Lung (tissue), 12 donors: Measurements from ENCODE around the gene DDR1. TPM values are rescaled to one million over a fixed set of nuclear protein-coding genes. Genes with fewer than 3 reads are reported as not detected.

Experiments used
- ATAC-seq: fragments of 200-7000 bp; cut with Tn5 transposase; one replicate; pipeline ENCODE4 v1.9.1; 2020; ENCODE audit warnings: moderate number of reproducible peaks; ENCODE audit not compliant: insufficient read depth, low FRiP score
- DNase-seq, 3 donors: peaks; one replicate each; pipeline ENCODE4 v3.0.0-alpha.2; 2013 to 2017
- H3K27ac ChIP-seq, 2 donors: one replicate each; pipeline ENCODE4 v1.5.1; 2013; ENCODE audit warnings: mild to moderate bottlenecking in 2 of 2, moderate library complexity in 2 of 2, control low read depth in 1 of 2, inconsistent platforms in 1 of 2, low read depth in 1 of 2, low read length in 1 of 2
- H3K27me3 ChIP-seq, 3 donors: one replicate each; pipeline ENCODE4 v1.5.1; 2013; ENCODE audit warnings: low read length in 2 of 3; ENCODE audit not compliant: control insufficient read depth in 3 of 3, insufficient read depth in 3 of 3
- H3K36me3 ChIP-seq, 4 donors: one replicate each; pipeline ENCODE4 v1.5.1; 2013; ENCODE audit warnings: low read length in 4 of 4, mild to moderate bottlenecking in 1 of 4, moderate library complexity in 1 of 4; ENCODE audit not compliant: control insufficient read depth in 4 of 4, insufficient read depth in 4 of 4
- H3K4me1 ChIP-seq, 5 donors: one replicate each; pipeline ENCODE4 v1.5.1; 2013; ENCODE audit warnings: low read length in 5 of 5, mild to moderate bottlenecking in 2 of 5, moderate library complexity in 1 of 5; ENCODE audit not compliant: control insufficient read depth in 5 of 5, insufficient read depth in 5 of 5
- H3K4me3 ChIP-seq: one replicate; pipeline ENCODE4 v1.5.1; 2013; ENCODE audit warnings: mild to moderate bottlenecking, control low read depth, moderate library complexity
- H3K9ac ChIP-seq, 2 donors: one replicate each; pipeline ENCODE4 v1.5.1; 2013; ENCODE audit warnings: low read length in 2 of 2, control low read depth in 1 of 2; ENCODE audit not compliant: insufficient read depth in 1 of 2
- H3K9me3 ChIP-seq, 4 donors: one replicate each; pipeline ENCODE4 v1.5.1; 2013; ENCODE audit warnings: low read length in 3 of 4, mild to moderate bottlenecking in 1 of 4, moderate library complexity in 1 of 4; ENCODE audit not compliant: control insufficient read depth in 4 of 4, insufficient read depth in 3 of 4
- WGBS, 2 donors: extraction: QIAGEN DNeasy Blood & Tissue Kit; methylation state at CpG; one replicate each; pipeline ENCODE4 v1.1.7; 2013; 5-methylcytosine and 5-hydroxymethylcytosine counted together
- polyA plus RNA-seq, 2 donors: library from polyadenylated mRNA; stranded (reverse); fragments of 200-250 nt; gene quantifications; one replicate each; pipeline ENCODE4 v1.2.1, GENCODE V29; 2013
- total RNA-seq, 2 donors: library from RNA; depleted of rRNA in 1 of 2; stranded (reverse); fragments of >200 nt in 1 of 2; gene quantifications; one replicate each; pipeline ENCODE4 v1.2.1, GENCODE V29; 2014 to 2021
- TF ChIP-seq, protein P1 (sequence below): IDR thresholded peaks from 2 replicates; pipeline ENCODE4 v1.5.1; 2012; ENCODE audit warnings: mild to moderate bottlenecking; ENCODE audit errors: control extremely low read depth, extremely low read depth
- donor health status: control.
- donor health status: control.
- donor health status: Bipolar disorder and iron deficiency.
- donor health status: healthy.
- donor health status: DM: yes; HTN: yes; CAD: no.

The DDR1 gene
- total and polyA plus RNA-seq, 4 donors: 39.5 to 134 (median 98.1) TPM

- Histone ChIP-seq H3K4me3 (no peak overlapping the region), H3K27me3 (no peaks in the 10 kb centered on the region), H3K27ac (no peak overlapping the region), H3K4me1 (peaks cover 3 to 62% (median 28%) of the 10 kb centered on the region in 5 donors), H3K9ac (no peak overlapping the region), H3K36me3 (no peaks in the 10 kb centered on the region), H3K9me3 (no peaks in the 10 kb centered on the region)
- 86% methylated on average over 16 of the region's 16 CpGs for WGBS, 2 donors
- TF ChIP-seq, protein P1, sequence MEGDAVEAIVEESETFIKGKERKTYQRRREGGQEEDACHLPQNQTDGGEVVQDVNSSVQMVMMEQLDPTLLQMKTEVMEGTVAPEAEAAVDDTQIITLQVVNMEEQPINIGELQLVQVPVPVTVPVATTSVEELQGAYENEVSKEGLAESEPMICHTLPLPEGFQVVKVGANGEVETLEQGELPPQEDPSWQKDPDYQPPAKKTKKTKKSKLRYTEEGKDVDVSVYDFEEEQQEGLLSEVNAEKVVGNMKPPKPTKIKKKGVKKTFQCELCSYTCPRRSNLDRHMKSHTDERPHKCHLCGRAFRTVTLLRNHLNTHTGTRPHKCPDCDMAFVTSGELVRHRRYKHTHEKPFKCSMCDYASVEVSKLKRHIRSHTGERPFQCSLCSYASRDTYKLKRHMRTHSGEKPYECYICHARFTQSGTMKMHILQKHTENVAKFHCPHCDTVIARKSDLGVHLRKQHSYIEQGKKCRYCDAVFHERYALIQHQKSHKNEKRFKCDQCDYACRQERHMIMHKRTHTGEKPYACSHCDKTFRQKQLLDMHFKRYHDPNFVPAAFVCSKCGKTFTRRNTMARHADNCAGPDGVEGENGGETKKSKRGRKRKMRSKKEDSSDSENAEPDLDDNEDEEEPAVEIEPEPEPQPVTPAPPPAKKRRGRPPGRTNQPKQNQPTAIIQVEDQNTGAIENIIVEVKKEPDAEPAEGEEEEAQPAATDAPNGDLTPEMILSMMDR: no peak
- DNase-seq (peak; percentile 66 to 78 (median 74)), ATAC-seq (no peak)
Observed at GRCh38 chr6:30880698-30881252, 3.5 kb upstream of the DDR1 start.

GRCh38 chr6:30881392-30882203, 2.7 kb upstream of the DDR1 start:
- Histone ChIP-seq H3K9me3 (no peaks in the 10 kb centered on the region), H3K4me3 (no peak overlapping the region), H3K9ac (peak overlapping the region in 1 of 2 donors; percentile 34), H3K4me1 (peaks cover 3 to 65% (median 33%) of the 10 kb centered on the region in 5 donors), H3K27me3 (no peaks in the 10 kb centered on the region), H3K27ac (peak overlapping the region in 1 of 2 donors; percentile 79), H3K36me3 (no peaks in the 10 kb centered on the region)
- 78 to 88% methylated on average over 14 of the region's 14 CpGs for WGBS, 2 donors
- peak; percentile 40 to 62 (median 60) for DNase-seq
- ATAC-seq: no peak
- TF ChIP-seq, protein P1: no peak

DNA sequence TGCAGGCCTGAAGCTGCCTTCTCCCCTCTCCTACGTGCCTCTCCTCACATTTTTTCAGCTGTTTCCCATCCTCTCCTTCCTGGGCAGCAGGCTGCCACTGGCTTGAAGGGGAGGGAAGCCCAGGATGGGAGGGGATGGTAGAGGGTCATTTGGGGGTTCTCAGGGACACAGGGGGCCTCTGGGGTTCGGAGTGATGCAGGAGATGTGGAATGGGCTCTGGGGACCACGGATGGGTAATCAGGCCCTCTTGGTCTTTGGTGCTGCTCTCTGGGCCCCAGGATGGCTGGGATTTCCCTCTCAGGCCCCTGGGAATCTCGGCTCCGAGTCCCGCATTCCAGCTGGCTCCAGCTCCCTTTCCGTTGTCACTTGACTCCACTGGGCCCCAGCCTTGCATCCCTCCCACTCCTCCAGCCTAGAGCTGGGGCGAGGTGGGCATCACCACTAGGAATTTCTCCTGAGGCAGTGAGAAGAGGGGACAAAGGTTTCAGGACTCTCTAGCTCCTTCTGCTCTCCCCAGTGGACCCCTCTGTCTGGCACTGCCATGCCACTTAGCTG, 2.0 kb upstream of the DDR1 start:
- Histone ChIP-seq H3K4me3 (no peak overlapping the region), H3K27me3 (no peaks in the 10 kb centered on the region), H3K9ac (peak overlapping the region in 1 of 2 donors; percentile 34), H3K9me3 (no peaks in the 10 kb centered on the region), H3K4me1 (peaks cover 3 to 69% (median 34%) of the 10 kb centered on the region in 5 donors), H3K27ac (peak overlapping the region in 1 of 2 donors; percentile 79), H3K36me3 (no peaks in the 10 kb centered on the region)
- ATAC-seq: no peak
- TF ChIP-seq, protein P1: no peak
- peak; percentile 74 to 81 (median 75) for DNase-seq
- 58 to 77% methylated on average over 8 of the region's 8 CpGs for whole genome bisulfite sequencing, 2 donors
